ENCODE results near the gene CD82.

CD82 gene

DNA sequence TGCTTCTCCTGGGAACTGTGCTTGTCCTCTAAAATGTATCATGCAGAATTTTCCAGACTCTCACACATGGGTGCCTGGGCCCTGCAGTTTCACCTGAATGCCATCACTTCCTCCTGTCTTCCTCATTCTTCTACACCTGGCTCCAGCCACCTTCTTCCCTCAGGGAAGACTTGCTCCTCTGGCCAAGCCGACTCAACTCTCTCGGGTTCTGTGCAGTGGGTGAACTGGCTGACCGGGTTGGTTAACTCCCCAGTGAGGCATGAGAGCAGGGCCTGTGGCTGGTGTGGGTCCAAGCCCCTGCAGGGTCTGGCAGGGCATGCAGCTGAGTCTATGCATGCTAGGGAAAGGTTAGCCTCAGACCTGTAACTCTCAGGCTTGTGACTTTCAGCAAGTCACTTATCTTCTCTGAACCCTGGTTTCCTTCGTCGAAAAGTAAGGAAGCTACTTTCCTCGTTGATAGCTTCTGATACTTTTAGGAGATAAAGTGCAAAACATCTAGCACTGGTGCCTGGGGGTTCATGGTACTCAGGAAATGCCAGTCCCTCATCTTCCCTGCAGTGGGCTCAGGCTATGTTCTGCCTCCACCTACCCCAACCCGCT is 11.9 kb downstream of the CD82 start:
- DNase-seq, result no peak

DNA sequence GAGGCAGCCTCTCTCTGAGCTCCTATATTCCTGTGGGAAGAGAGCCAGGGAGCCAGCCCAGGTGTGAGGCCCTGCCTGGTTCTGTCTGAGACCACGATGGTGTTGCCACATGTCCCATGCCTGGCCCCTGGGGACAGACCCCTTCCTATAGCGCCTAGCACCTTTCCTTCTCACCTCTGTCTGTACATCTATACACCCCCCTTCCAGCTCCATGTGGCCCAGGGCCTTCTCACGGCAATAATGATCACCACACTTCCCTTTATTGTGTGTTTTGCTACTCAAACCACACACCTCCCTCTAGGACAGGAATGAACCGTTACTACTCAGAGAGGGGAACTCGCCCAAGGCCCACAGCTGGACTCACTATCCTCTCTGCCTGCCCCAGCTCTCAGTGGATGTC is 12.8 kb downstream of the CD82 start:
- DNase-seq, result no peak

DNA sequence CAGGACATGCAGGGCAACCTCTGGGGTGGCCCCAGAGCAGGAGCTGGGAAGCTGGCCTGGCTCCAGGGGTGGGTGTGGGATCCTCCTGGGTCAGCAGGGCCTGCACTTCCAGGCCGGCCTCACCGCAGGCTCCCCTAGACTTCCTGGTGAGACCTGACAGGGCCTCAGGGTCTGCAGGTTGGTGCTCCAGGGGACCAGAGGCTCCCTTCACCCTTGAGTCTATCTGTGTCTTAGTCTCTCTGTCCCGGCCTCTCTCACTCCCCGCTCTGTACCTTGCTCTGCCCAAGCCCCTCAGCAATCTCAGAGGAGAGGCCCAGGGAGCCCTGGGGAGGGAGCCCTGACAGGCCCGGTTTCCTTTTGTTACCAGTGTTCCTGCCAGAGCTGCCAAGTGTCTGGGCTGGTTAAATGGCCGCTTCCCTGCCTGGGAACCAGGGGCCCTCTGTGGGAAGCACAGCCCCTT is 13.9 kb downstream of the CD82 start:
- no peak for DNase-seq

DNA sequence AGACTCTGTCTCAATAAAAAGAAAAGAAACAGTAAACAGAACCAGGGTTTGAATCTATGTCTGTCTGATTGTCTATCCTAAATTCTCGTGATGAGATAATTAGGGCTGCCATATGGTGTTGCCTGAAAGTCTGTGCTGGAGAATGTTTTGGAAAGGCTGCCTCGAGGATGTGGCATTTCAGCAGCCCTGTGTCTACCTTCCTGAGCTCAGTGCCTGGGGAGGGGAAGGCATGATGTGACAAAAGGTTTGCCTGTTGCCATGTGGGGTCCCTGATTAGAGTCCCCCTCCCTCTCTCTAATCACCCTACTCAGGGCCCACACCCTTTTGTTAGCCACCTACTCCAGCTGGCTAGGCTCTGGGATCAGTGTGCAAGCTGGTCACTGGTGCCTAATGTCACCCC is 15.2 kb downstream of the CD82 start:
- DNase-seq, result no peak

DNA sequence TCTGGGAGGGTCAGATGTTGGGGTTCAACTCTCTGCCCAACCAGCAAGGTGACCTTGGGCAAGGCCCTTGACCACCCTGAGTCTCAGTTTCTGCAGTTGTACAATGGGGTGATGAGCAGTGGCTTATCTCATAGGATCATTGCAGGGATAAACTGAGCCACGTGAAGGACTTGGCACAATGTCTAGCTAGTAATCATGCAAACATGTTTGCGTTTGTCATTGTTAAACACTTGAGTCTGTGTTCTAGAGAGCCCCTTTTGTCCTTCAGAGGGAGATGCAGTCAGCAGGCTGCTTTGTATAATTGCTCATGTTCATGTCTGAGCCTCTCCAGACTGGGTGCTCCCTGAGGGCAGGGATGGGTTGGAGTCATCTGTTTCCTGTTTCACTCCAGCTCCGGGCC is 15.8 kb downstream of the CD82 start:
- DNase-seq, result no peak

DNA sequence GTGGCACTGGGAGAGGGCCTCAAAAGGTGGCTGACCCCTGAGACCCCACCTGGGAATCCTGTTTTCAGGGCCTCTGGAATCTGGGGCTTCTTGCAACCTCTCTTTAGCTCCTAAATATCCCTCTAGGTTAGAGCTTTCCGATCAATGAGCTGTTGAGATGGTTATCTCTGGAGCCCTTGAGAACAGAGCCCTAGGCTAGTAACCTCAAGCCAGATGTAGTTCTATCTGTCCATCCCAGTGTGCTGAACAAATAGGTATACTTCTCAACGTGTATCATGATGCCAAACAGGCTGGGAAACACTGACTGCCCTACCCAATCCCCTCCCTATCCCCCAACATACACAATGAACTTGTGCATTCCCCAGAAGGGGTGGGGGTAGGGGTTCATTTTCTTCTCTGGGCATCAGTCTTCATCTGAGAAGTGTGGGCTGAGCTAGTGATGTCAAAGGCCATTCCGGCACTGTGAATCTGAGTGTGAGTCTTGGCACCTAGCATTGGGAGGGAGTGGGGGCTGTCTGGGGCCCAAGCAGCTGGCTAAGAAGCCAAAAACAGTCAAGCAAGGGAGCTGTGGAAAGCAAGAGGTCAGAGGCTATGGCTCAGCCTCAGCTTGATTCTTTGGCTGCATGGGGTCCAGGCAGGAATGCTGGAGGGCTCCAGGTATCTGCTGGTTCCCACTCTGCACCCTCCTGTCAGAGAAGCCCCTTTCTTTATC is 17.3 kb downstream of the CD82 start:
- DNase-seq, result no peak

DNA sequence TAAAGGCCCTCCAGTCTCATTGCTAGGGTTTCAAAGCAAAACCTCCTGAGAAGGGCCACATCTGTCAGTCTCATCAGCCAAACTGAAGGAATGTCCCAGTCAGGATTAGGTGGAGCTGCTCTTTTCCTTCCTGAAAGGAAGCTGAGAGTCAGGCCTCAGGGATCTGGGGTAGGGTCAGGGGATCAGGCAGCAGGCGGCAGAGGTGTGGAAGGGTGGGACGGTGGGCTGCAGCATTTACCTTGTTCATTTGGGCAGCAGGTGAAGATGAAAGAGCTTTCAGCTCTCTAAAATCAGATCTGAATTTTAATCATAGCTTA is 17.8 kb downstream of the CD82 start:
- DNase-seq, result no peak

DNA sequence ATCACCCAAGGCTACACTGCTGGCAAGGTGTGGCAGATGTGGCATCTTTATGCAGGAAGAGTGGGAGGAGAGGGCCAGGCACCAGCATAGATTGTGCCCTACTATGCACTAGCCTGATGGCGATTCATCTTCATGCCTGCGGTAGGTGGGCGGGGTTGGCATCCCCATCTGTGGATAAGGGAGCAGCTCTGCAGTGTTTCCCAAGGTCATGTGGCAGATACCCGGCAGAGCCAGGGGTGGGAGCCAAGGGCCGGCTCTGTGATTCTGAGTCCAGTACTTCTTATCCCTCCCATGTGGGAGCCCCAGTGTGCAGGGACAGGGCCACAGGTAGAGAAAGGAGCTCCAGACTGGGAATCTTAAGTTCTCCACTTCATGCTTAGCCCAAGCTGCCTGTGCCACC is 20.0 kb downstream of the CD82 start:
- DNase-seq, result no peak

DNA sequence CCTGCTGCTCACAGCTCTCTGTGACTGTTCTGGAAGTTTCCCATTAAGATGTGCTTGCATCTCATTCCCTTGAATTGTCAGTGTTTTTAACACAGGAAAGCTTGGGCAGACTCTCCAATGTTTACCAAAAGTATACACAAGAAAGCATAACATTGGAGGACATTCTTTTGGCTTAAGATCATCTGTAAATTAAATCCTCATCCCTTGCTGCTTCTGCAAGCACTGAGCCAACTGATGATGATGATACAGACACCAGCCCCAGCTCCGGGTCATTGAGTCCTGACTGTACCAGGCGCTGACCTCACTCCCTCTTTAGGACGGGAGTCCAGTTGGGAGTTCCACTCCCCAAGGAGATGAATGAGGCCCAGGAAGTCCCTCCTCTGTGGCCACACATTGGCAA is 23.8 kb downstream of the CD82 start:
- DNase-seq, result no peak

DNA sequence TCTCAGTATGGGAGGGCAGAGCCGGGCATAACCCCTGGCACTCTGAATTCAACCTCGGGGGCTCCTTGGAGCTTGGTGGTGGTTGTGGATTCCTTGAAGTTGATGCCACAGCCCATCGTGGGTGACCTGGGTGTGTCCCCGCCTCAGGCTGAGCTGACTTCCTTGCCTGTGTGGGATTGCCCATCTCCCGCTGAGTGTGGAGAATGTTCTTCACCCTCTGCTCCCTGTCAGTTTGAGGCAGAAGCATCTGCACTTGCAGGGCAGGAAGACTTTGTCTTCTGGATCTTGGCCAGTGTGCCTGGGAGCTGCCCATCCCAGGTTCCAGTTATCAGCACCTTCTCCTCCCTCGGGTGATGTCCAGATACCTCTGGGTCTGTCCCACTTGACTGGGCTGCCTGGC is 25.3 kb downstream of the CD82 start:
- DNase-seq, result no peak

DNA sequence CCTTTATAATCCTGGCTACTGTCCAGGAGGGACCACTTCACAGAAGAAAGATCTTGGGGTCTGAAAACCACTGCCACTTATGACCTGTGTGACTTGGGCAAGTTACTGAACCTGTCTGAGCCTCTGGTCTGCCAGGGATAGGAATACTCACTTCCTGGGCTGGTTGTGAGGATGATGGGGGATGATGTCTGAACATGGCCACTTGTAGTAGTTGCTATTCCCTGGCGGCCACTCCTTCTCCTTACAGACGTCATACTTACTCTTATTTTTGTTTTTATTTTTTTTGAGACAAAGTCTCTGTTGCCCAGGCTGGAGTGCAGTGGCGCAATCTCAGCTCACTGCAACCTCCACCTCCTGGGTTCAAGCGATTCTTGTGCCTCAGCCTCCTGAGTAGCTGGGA is 26.1 kb downstream of the CD82 start:
- no peak for DNase-seq

DNA sequence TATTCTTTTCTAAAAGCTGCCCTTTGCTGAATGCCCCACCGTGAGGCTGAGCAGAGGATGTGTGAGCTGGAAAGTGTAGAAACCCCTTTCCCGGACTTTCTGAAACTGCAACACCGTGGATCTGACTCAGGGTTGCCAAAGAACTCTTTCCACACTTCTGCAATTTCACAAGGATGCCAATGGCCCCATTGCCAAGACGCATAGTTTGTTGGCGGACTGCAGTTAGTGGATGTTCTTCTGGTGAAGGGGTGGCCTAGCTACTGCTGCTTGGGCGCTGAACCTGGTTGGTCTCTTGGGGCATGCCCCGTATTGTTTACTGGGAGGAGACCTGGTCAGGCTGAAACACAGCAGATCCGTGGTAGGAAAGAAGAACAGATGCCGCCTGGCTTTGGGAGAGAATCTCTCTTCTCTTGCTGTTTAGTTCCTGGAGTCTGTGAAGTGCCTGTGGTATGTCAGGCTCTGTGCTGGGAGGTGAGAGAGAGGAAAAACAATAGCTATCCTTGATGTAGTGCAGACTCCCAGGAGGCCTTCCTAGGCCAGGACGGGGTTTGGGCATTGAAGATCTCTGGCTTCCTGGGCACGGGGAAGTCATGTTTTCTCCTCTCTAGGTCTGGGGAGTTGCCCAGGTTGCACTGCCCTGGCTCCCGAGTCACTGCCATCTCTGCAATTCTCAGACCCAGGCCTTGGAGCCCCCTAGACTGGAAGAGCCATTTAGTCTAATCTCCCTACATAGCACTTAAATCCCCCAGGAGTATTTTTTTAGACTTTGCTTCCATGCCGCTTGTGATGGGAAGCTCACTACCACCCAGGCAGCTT is 26.9 kb downstream of the CD82 start:
- DNase-seq, result peak; percentile 70

DNA sequence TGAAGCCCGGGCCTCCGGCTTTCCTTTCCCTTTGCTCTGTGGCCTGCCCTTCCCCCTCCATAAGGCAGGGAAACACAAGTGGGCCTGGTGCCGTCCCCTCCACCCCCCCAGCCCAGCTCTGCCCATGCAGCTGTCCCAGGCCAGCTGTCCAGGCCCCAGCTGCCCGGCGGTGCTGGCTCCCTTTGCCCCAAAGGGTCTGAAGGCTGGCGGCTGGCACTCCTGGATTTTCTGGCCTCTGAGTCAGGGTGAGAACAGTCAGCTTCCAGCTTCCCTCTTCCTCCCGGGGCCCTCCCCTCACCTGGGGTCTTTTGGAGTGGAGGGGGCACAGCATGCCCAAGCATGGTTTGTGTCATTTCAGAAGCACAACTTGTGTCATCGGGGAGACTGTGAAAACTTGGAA is 27.8 kb downstream of the CD82 start:
- peak; percentile 81 for DNase-seq

DNA sequence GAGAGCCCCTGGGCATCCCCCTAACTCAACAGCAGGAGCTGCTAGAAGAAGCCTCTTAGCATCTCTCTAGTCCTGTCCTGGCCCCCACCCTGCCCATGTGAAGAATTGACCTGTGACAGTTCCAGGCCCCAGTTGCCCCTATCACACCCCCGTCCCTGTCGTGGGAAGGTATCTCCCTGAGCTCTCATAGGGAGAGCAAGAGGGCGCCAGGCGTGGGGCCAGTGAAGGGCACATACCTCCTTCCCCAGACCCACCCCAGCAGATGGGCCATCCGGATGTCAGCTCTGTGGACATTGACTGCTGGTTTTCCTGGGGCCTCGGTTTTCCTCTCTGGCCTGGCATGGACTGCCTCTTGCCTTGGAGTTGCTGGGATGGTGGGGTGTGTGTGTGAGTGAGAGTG is 29.5 kb downstream of the CD82 start:
- DNase-seq, result no peak

DNA sequence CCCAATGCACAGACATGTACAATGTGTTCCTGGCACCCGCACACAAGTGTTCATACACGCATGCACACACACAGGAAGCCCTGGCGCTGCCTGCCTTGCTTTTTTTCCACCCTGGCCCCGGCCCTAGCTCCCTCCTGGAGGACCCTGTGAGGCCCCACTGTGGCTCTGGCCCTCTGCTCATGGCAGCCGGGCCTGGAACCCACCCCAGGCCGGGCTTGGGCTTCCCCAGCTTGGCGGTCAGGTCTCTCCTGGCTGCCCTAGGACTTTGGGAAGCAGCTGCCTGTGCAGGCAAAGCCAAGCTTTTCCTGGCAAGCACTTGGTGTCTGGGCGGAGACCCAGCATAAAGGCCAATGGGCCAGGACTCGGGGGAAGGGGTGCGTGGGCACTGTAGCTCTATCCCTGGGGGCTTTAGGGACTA is 30.5 kb downstream of the CD82 start:
- peak; percentile 88 for DNase-seq

DNA sequence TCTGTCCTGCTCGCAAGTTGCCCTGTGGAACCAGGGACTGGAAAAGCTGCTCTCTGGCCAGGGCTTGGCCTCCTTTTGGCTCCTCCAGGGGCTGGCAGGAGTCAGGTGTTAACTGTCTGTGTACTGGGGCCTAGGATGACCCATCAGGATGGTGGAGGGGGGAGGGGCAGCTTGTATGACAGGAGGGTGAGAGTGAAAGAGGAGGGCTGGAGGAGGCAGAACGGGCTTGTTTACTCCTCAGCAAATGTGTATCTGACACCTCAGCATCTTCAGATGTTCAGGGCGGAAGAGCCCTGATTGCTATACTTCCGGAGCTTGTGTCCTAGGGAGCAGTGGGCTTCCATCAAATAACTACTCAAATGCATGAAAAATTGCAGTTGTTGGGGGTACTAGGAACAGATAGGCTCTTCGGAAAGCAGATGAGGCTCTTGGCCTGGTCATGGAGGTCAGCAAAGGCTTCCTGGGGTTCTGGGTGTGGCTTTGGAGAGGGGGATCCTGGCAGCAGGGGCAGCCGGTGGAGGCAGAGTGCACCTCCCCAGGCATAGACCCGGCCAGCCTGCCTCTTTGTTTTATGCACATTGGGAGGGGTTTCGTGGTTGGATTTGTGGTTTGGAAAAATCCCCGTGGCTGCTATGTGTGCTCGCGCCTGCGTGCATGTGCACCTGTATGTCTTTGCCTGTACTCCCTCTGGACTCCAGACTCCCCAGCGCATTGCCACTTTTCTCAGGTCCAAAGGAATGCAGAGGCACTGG is 31.2 kb downstream of the CD82 start:
- DNase-seq, result peak; percentile 57

DNA sequence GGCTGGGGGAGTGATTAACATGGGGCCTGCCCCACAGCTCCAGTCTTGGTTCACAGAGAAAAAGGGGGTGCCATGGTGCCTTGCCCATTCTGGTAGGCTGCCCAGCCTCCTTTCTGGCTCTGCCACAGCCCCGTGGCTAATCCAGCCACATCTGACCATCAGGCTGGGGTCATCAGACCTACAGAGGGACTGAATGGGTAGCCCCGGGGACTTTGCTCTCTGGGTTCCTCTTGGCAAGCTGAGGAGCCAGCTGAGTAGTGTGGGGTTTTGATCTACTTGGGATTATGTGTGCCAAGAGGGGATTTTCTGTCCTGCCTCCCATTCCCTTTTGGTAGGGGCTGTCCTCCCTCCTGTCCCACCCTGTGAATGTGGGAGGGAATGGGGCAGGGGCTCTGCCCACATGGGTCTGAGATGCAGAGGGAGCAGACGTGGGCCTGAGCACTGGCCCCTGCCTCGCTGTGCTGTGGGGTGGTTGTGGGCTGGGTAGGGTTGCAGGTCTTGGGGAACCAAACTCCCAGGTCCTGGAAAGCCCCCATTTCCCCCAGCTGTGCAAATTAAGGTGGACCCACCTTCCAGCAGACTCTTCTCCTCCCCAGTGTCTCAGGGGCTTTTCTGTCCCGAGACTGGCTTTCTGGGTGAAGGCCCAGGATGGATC is 32.0 kb downstream of the CD82 start:
- no peak for DNase-seq

DNA sequence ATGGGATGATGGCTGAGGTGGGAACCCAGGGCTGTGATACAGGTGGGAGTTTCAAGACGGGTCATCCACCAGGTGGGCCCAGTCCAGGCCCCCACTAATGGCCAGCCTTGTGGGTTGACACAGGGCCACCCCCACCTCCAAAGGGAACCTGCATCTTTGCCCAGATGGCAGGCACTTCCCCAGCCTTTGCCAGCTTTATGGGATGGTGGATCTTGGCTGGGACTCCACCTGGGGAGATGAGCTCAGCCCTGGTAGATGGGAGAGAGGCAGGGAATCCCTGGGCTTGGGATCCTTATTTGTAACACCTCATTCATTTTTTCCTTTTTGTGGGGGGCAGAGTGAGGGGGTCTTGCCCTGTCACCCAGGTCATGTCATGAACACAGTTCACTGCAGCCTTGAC is 33.4 kb downstream of the CD82 start:
- no peak for DNase-seq

DNA sequence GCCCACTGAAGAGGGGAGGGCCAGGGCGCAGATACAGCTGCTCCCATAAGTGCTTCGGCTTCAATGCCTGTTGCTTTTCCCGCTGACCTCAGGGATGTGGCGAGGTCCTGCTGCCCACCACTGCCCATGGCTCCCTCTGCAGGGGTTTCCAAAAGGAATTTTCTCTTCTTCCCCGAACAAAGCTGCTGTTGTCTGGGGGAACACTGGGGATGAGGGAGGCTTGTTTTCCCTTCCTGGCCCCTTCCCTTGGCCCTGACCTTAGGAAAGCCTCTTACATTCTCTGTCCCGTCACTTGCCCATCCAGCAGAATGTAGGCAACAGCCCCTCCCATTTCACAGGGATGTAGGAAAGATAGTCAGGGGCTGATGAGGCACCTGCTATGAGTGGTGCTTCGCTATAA is 34.8 kb downstream of the CD82 start:
- DNase-seq, result no peak

DNA sequence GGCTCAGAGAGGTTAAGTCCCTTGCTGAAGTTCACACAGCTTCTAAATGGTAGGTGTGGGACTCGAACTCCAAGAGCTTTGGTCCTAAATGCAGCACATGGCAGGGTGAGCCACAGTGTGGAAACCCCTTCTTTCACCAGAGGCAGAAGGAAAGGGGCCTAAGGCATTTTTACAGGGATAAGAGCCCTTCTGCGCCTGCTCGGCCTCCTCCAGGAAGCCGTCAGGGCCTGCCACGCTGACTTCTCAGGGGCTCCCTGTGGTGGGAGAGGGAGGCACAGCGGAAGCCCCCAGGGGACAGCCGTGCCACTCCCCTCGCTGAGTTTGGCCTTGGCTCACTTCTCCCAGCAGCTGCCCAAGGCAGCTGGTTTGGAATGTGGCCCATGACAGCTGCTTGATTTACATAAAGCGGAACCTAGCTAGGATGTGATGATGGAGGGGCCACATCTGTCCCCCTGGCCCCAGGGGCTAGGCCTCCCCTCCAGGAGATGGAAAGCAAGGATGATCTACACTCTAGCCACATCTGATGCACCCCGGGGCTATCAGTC is 35.4 kb downstream of the CD82 start:
- peak; percentile 81 for DNase-seq

DNA sequence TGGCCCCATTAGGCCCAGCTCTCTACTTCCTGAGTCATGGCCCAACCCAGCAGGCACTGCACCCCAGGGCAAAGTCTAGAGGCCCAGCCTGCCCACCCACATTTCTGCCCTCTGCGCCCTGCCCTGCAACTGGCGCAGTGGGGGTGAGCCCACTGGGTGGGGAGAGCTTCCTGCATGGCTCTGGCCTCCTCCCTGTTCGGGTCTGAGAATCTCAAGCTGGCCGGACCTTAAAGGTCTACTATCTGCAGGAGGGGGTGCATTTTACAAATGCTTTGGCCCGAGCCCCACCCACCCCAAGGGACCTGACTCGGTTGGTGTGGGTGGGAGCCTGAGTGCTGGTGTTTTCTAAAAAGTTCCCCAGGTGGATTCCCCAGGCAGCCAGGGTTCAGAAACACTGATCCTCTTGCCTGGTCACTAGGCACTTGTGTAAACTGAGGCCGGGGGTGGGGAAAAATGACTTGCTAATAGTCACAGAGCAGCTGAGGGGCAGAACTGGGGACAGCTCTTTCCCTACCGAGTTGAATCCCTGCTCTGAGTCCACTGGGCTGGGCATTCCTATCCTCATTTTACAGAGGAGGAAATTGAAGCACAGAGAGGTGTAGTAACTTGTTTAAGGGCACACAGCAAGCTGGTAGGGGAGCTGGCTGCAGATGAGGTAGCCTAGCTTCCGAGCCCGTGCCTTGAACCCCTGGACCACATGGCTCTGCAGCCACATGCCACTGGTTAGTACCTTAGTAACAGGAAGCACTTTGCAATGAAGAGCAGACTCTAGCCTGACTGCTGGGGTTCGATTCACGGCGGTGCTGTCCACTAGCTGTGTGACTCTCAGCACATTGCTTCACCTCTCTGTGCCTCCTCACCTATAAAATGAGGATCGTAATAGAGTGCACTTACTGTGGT is 36.3 kb downstream of the CD82 start:
- DNase-seq, result no peak

DNA sequence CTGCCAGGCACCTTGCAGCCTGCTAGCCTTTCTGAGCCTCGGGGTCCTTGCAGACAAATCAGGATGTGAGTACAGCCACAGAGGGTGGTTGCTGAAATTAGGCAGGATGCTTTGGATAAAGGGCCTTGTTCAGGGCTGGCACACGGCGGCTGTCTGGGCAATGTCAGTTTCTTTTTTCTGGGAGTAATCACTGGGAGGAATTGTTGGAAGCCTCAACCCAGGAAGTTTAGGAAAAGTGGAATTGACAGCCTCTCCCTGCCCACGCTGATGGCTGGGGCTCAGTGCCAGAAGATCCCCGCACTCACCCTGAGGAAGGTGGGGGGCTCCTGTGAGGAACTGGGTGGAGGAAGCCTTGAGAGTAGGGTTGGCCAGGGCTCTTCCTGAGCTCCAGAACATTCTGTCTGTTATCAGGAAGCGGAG is 37.4 kb downstream of the CD82 start:
- no peak for DNase-seq
